Duodenal mucosa (tissue), 2 donors: Measurements from ENCODE around the gene CKS1B.

Source experiments
- H3K27ac ChIP-seq: one replicate; pipeline ENCODE4 v1.7.0; 2013; ENCODE audit warnings: low read depth, low read length
- H3K27me3 ChIP-seq, 2 donors: one replicate each; pipeline ENCODE4 v1.7.0; 2013; ENCODE audit warnings: low read length in 2 of 2, control low read depth in 1 of 2; ENCODE audit not compliant: insufficient read depth in 2 of 2, control insufficient read depth in 1 of 2
- H3K36me3 ChIP-seq, 2 donors: one replicate each; pipeline ENCODE4 v1.7.0; 2013; ENCODE audit warnings: low read length in 2 of 2, control low read depth in 1 of 2; ENCODE audit not compliant: insufficient read depth in 2 of 2, control insufficient read depth in 1 of 2
- H3K4me1 ChIP-seq, 2 donors: one replicate each; pipeline ENCODE4 v1.7.0; 2013; ENCODE audit warnings: low read length in 2 of 2, control low read depth in 1 of 2; ENCODE audit not compliant: insufficient read depth in 2 of 2, control insufficient read depth in 1 of 2
- H3K4me3 ChIP-seq, 2 donors: one replicate each; pipeline ENCODE4 v1.7.0; 2013; ENCODE audit warnings: low read length in 2 of 2, low read depth in 1 of 2
- H3K9ac ChIP-seq, 2 donors: one replicate each; pipeline ENCODE4 v1.7.0; 2013; ENCODE audit warnings: low read length in 2 of 2, low read depth in 1 of 2
- H3K9me3 ChIP-seq, 2 donors: one replicate each; pipeline ENCODE4 v1.7.0; 2013; ENCODE audit warnings: low read length in 2 of 2, control low read depth in 1 of 2; ENCODE audit not compliant: control insufficient read depth in 1 of 2

The CKS1B gene

DNA sequence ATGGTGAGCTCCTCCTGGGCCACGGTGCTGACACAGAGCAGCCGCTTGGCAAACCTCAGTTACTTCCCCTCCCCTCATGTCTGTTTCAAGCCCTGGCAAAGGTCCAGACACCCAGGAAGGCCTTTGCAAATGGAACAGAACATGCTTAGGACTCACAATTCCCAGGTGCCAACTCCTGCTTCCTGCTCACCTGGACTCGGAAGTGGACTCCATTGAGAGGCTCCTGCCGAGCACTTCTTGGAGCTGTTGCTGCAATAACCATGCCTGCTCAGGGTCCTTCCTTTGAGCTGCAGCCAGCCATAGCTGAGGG lies 48.4 kb downstream of the CKS1B start:
- Histone ChIP-seq H3K27ac (no peak overlapping the region), H3K36me3 (peaks cover 9 to 10% of the 10 kb centered on the region in 2 donors), H3K9me3 (no peaks in the 10 kb centered on the region), H3K9ac (no peak overlapping the region), H3K4me3 (no peak overlapping the region), H3K4me1 (peaks cover 13 to 20% of the 10 kb centered on the region in 2 donors), H3K27me3 (no peaks in the 10 kb centered on the region)

DNA sequence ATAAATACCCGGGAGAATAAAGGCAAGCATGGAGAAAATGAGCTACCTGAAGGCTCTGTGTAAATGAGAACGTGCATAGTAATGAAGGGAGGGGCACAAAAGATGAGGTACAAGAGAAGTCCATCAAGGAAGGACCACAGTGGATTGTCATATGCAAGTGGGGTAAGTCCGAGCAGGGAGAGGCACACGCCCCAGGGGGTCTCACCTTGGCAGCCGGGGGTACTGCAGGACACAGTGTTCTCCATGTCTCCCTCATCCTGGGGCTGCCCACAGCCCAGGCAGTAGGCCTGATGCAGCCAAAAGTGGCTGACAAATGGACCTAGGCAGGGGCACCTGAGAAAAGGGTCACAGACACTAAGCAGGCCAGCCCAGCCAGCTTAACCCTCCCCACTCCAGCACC lies 49.1 kb downstream of the CKS1B start:
- H3K36me3 ChIP-seq = peaks cover 6 to 7% of the 10 kb centered on the region in 2 donors
- H3K9me3 ChIP-seq = no peaks in the 10 kb centered on the region
- no peak overlapping the region for H3K27ac ChIP-seq
- H3K9ac ChIP-seq = no peak overlapping the region
- H3K27me3 ChIP-seq = no peaks in the 10 kb centered on the region
- H3K4me1 ChIP-seq = peaks cover 10 to 13% of the 10 kb centered on the region in 2 donors
- H3K4me3 ChIP-seq = no peak overlapping the region

DNA sequence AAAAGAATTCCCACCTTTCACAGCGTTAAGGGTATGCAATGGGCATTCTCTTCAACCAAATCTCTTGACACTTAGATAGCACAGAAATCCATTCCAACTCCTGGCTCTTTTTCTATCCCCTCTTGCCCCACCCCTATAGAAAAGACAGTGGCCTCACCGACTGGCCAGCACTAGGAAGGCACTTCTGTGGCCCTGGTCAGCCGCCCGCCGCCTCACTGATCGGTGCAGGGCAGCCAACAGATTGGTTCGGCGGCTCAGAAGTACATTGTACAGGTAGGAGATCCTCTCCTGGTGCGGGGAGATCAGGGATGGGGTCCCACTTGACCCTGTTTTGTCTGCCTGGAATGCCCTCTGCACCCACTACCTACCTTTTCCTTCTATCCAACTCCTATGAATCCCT lies 49.8 kb downstream of the CKS1B start:
- H3K27me3 ChIP-seq = no peaks in the 10 kb centered on the region
- H3K9ac ChIP-seq = no peak overlapping the region
- no peak overlapping the region for H3K27ac ChIP-seq

DNA sequence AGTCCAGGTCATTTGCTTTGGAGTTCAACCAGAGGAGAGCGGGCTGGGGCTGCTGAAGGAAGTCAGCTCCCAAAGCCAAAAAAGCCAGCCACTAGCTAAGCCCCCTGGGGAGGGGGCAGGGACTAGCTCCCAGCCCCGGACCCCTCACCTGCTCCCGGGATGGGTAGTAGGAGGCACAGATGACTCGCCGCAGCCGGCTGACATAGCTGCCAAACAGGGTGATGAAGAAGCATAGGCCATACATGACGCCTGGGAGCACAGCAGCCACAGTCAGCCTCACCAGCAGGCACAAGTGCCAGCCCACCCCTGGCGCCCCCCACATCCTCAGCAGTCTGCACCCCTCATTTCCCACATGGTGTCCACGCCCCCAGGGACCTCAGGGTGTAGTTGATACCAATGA lies 51.7 kb downstream of the CKS1B start:
- peaks cover 7 to 10% of the 10 kb centered on the region in 2 donors for H3K4me1 ChIP-seq
- no peaks in the 10 kb centered on the region for H3K9me3 ChIP-seq
- no peaks in the 10 kb centered on the region for H3K36me3 ChIP-seq
- no peak overlapping the region for H3K27ac ChIP-seq
- no peaks in the 10 kb centered on the region for H3K27me3 ChIP-seq
- H3K9ac ChIP-seq = no peak overlapping the region
- H3K4me3 ChIP-seq = no peak overlapping the region

More for the DNA sequence above, 49.8 kb downstream of the CKS1B start:
- Histone ChIP-seq H3K36me3 (peaks cover 0 to under 1% of the 10 kb centered on the region in 2 donors), H3K9me3 (no peaks in the 10 kb centered on the region), H3K4me3 (no peak overlapping the region), H3K4me1 (peaks cover 7 to 10% of the 10 kb centered on the region in 2 donors)

DNA sequence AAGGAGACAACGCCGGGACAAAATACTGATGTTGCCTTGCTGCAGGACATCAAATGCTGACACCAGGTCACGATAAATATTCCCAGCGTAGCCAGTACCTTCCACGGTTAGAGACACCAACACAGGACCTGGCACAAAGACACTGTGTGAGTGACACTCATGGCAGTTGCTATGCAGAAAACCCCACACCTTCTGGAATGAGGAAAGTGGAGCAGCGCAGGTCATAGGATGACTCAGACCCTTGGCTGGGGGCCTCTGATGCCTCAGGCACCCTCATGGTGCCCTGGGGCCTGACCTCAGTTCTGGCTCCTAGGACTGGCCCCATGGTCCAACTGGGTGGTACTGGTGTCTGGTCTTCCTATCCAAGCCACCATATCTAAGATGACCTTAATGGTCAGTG lies 52.1 kb downstream of the CKS1B start:
- no peak overlapping the region for H3K27ac ChIP-seq
- no peak overlapping the region for H3K4me3 ChIP-seq
- H3K9ac ChIP-seq = no peak overlapping the region
- no peaks in the 10 kb centered on the region for H3K9me3 ChIP-seq
- H3K27me3 ChIP-seq = no peaks in the 10 kb centered on the region
- peaks cover 7 to 10% of the 10 kb centered on the region in 2 donors for H3K4me1 ChIP-seq
- no peaks in the 10 kb centered on the region for H3K36me3 ChIP-seq
